ENCODE measurements around the gene SP3.

DNA sequence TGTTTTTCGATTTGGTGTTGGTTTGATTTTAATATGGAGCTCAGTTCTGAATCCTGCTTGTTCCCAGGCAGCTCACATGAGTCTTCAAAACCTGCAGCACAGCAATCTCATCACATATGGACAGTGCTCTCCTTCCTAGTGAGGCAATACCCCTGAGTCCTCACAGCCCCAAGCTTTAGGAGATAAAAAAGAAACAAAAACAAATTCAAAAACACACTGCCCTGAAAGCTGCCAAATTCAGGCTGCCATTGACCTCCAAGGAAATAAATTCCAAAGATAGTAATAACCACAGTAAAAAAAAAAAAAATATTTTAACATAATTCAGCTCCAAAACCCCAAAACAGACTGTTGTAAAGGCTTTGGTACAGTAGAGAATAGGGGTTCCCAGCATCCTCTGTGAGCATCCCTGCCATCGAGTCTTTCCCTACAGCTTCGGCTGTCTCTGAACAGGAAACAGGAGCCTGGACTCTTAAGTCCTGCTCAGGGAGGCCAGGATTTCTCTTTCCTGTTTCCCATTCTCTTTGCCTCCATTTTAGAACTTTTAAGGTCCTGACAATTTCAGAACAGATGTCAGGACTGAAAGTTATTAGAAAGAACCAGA lies 14.7 kb upstream of the SP3 start:
- TF ChIP-seq, protein P1, sequence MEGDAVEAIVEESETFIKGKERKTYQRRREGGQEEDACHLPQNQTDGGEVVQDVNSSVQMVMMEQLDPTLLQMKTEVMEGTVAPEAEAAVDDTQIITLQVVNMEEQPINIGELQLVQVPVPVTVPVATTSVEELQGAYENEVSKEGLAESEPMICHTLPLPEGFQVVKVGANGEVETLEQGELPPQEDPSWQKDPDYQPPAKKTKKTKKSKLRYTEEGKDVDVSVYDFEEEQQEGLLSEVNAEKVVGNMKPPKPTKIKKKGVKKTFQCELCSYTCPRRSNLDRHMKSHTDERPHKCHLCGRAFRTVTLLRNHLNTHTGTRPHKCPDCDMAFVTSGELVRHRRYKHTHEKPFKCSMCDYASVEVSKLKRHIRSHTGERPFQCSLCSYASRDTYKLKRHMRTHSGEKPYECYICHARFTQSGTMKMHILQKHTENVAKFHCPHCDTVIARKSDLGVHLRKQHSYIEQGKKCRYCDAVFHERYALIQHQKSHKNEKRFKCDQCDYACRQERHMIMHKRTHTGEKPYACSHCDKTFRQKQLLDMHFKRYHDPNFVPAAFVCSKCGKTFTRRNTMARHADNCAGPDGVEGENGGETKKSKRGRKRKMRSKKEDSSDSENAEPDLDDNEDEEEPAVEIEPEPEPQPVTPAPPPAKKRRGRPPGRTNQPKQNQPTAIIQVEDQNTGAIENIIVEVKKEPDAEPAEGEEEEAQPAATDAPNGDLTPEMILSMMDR (IDR thresholded peaks at IDR 0.05; ENCODE audit: borderline replicate concordance, extremely low read depth, low read length, poor library complexity, severe bottlenecking), result no peak
- no peak for TF ChIP-seq EZH2 (IDR thresholded peaks at IDR 0.05; ENCODE audit: borderline replicate concordance, low read depth, low read length, severe bottlenecking)

Measured in DND-41 (cell line).